Testis (tissue), 2 donors: ENCODE measurements around the gene MANF.

Experiments
- CTCF ChIP-seq, 3 experiments: fragments of 450-650 bp in 2 of 3; fragments of 200-600 bp in 1 of 3; sonication (generic) in 1 of 3; IDR thresholded peaks; one replicate each; pipeline ENCODE4 v1.5.1; 2016 to 2019; ENCODE audit warnings: antibody characterized with exemption in 3 of 3, mild to moderate bottlenecking in 2 of 3, moderate library complexity in 1 of 3
- POLR2A ChIP-seq: fragments of 450-650 bp; IDR thresholded peaks from one replicate; pipeline ENCODE4 v1.6.1; 2017; ENCODE audit warnings: antibody characterized with exemption, mild to moderate bottlenecking, moderate library complexity

- TF ChIP-seq CTCF (IDR thresholded peaks at IDR 0.05), result no peak
- TF ChIP-seq POLR2A, result no peak
Measured at GRCh38 chr3:51337666-51338065, 47.4 kb upstream of the MANF start.
